Pancreas (tissue), 10 donors: ENCODE measurements around the gene ASTN2. TPM values are rescaled to one million over a fixed set of nuclear protein-coding genes. Genes with fewer than 3 reads are reported as not detected.
A peak's percentile ranks its signal among the peaks of the same experiment; 100 is the strongest.

Experiments used
- ATAC-seq, 4 donors: fragments of 200-7000 bp; cut with Tn5 transposase; one replicate each; pipeline versions ENCODE4 v1.8.0 to v1.9.1; 2020; ENCODE audit warnings: mild to moderate bottlenecking in 4 of 4, moderate library complexity in 4 of 4
- DNase-seq, 6 donors: peaks; one replicate each; pipeline ENCODE4 v3.0.0-alpha.2; 2020
- FAIRE-seq: peaks from 2 replicates; lab custom pipeline; 2012; peaks lifted over from hg19 to GRCh38; lab: Jason Lieb, UNC
- H3K27ac ChIP-seq, 4 donors: fragments of 200-600 bp; sonication (generic); 1 replicate in 3 of 4; 2 replicates in 1 of 4; pipeline versions ENCODE4 v1.5.0 to v1.8.0; 2020
- H3K27me3 ChIP-seq, 4 donors: fragments of 200-600 bp; one replicate each; pipeline ENCODE4 v1.8.0; 2021
- H3K36me3 ChIP-seq, 3 donors: fragments of 200-600 bp; sonication (generic) in 1 of 3; one replicate each; pipeline versions ENCODE4 v1.5.0 to v1.8.0; 2020 to 2021
- H3K4me1 ChIP-seq, 3 donors: fragments of 200-600 bp; one replicate each; pipeline ENCODE4 v1.8.0; 2021
- H3K4me3 ChIP-seq, 4 donors: fragments of 200-600 bp; sonication (generic) in 2 of 4; one replicate each; pipeline versions ENCODE4 v1.5.0 to v1.8.0; 2020 to 2021
- H3K9me3 ChIP-seq, 4 donors: fragments of 200-600 bp; one replicate each; pipeline ENCODE4 v1.8.0; 2021
- CTCF ChIP-seq, 4 donors: fragments of 200-600 bp; sonication (generic) in 3 of 4; IDR thresholded peaks; one replicate each; pipeline versions ENCODE4 v1.5.0 to v1.8.0; 2021; ENCODE audit warnings: antibody characterized with exemption in 4 of 4
- WGBS, 2 donors: extraction: QIAGEN DNeasy Blood & Tissue Kit; methylation state at CpG; one replicate each; pipeline ENCODE4 v1.1.7; 2013; 5-methylcytosine and 5-hydroxymethylcytosine counted together
- intact Hi-C, 3 donors: fragments of 100-400 bp; cut with DNase I; formaldehyde crosslinking; loops; one replicate each; pipeline versions ENCODE4 v1.11.1 to v1.14.2; 2022
- polyA plus RNA-seq, 2 donors: library from polyadenylated mRNA; stranded (reverse); fragments of 200-250 nt; gene quantifications; one replicate each; pipeline ENCODE4 v1.2.3, GENCODE V29; 2013
- total RNA-seq, 6 donors: library from RNA; stranded (reverse); fragmentation: NEBNext Ultra II Directional in 4 of 6; extraction: Animal tissue kit (Norgen Biotek cat#: 25700) in 4 of 6; gene quantifications; one replicate each; pipeline versions ENCODE4 v1.2.1 to v1.2.4, GENCODE V29; 2021 to 2023
- donor health status: healthy with polysubstance abuse.
- donor health status: DM: no; HTN: no; CAD: no; lungs with moderate emphysema.
- donor health status: DM: no; HTN: no; CAD: no.
- donor health status: control.
- donor health status: control.
- donor health status: Bipolar disorder and iron deficiency.
- donor health status: DM: yes; HTN: yes; CAD: no.
- donor health status: DM: no; HTN: no; CAD: no.
- donor health status: DM: no; HTN: no; CAD: no.
- donor health status: DM: yes; HTN: yes; CAD: no.

Gene ASTN2
- total and polyA plus RNA-seq, 8 donors: 1.3 to 11.9 (median 6.7) TPM

- FAIRE-seq: no peak
- no peak for ATAC-seq
- no peaks in the 10 kb centered on the region for H3K4me1 ChIP-seq
- no peak for DNase-seq
- H3K9me3 ChIP-seq: no peaks in the 10 kb centered on the region
- H3K4me3 ChIP-seq: no peak overlapping the region
- WGBS, 2 donors: 41 to 43% methylated on average over 1 of the region's 1 CpG
- TF ChIP-seq CTCF (IDR thresholded peaks at IDR 0.05): no peak
- H3K27ac ChIP-seq: no peak overlapping the region
- no peaks in the 10 kb centered on the region for H3K27me3 ChIP-seq
- intact Hi-C loops: no loop called here
- H3K36me3 ChIP-seq: no peaks in the 10 kb centered on the region
Measured at GRCh38 chr9:116953271-116953670, 461.6 kb downstream of the ASTN2 start.

- no peak for TF ChIP-seq CTCF (IDR thresholded peaks at IDR 0.05)
- Histone ChIP-seq H3K4me3 (no peak overlapping the region), H3K27me3 (no peaks in the 10 kb centered on the region), H3K27ac (no peak overlapping the region), H3K9me3 (no peaks in the 10 kb centered on the region), H3K36me3 (no peaks in the 10 kb centered on the region), H3K4me1 (no peaks in the 10 kb centered on the region)
- no peak for FAIRE-seq
- no peak for ATAC-seq
- intact Hi-C loops: no loop called here
- WGBS, 2 donors: 74 to 77% methylated on average over 7 of the region's 7 CpGs
- no peak for DNase-seq
Measured at GRCh38 chr9:116952436-116952810, 462.4 kb downstream of the ASTN2 start.

- no peak for FAIRE-seq
- intact Hi-C loops: no loop called here
- WGBS, 2 donors: 88 to 90% methylated on average over 3 of the region's 3 CpGs
- DNase-seq: no peak
- no peak for ATAC-seq
- Histone ChIP-seq H3K36me3 (no peaks in the 10 kb centered on the region), H3K27ac (no peak overlapping the region), H3K9me3 (no peaks in the 10 kb centered on the region), H3K27me3 (no peaks in the 10 kb centered on the region), H3K4me1 (no peaks in the 10 kb centered on the region), H3K4me3 (no peak overlapping the region)
- no peak for TF ChIP-seq CTCF (IDR thresholded peaks at IDR 0.05)
Measured at GRCh38 chr9:116951588-116952435, 463.0 kb downstream of the ASTN2 start.

- Histone ChIP-seq H3K9me3 (no peaks in the 10 kb centered on the region), H3K27me3 (no peaks in the 10 kb centered on the region), H3K27ac (no peak overlapping the region), H3K4me1 (no peaks in the 10 kb centered on the region), H3K36me3 (no peaks in the 10 kb centered on the region), H3K4me3 (no peak overlapping the region)
- TF ChIP-seq CTCF (IDR thresholded peaks at IDR 0.05): no peak
- no peak for FAIRE-seq
- WGBS, 2 donors: 64 to 67% methylated on average over 2 of the region's 2 CpGs
- ATAC-seq: peak in 2 of 4 donors; percentile 14 to 41
- intact Hi-C loops: no loop called here
- DNase-seq: no peak
Measured at GRCh38 chr9:116945817-116946216, 469.0 kb downstream of the ASTN2 start.
